ENCODE measurements around the gene PCYOX1L.

PCYOX1L gene

DNA sequence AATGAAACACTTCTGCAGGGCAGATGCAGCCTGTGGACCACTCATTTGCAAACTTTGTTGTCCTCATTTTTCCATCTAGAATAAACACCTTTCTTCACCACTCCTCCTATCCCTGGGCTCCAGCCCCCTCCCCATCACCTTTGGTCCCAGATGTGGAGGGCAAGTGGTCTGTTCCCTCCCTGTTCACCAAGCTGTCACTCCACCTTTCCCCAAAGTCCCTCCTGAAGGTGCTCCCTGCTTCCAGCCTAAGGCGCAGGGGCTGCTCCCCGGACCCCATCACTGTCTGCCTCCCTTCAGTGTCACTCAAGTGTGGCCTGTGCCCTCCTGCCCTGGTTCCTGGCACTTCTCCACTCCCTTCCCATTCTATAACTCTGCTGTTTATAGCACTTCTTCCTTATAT, 6.9 kb downstream of the PCYOX1L start:
- TF ChIP-seq, protein P1, sequence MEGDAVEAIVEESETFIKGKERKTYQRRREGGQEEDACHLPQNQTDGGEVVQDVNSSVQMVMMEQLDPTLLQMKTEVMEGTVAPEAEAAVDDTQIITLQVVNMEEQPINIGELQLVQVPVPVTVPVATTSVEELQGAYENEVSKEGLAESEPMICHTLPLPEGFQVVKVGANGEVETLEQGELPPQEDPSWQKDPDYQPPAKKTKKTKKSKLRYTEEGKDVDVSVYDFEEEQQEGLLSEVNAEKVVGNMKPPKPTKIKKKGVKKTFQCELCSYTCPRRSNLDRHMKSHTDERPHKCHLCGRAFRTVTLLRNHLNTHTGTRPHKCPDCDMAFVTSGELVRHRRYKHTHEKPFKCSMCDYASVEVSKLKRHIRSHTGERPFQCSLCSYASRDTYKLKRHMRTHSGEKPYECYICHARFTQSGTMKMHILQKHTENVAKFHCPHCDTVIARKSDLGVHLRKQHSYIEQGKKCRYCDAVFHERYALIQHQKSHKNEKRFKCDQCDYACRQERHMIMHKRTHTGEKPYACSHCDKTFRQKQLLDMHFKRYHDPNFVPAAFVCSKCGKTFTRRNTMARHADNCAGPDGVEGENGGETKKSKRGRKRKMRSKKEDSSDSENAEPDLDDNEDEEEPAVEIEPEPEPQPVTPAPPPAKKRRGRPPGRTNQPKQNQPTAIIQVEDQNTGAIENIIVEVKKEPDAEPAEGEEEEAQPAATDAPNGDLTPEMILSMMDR (IDR thresholded peaks at IDR 0.05; ENCODE audit: low read depth, low read length, missing control alignments) = no peak
- DNase-seq (ENCODE audit: low read depth) = no peak
- H3K4me3 ChIP-seq (ENCODE audit: low read depth, low read length) = no peak overlapping the region

DNA sequence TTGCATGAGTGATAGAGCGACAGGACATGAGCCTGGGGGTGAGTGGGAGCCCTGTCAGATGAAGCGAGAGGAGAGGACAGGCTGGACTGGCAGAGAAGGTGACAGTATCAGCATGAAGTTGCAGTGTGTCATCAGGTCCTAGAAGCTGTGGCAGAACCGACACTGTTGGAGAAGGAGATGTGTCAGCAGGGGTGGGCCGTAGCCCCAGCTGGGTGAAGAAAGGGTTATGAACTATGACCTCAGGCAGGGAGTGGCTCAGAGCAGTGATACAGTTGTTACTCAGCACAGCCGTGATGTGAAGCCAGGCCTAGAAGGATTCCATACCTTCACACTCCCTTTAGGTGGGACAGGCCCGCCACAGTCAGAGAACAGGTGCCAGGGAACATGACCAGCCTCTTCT, 7.6 kb downstream of the PCYOX1L start:
- H3K4me3 ChIP-seq (ENCODE audit: low read depth, low read length) = no peak overlapping the region
- TF ChIP-seq, protein P1 (IDR thresholded peaks at IDR 0.05; ENCODE audit: low read depth, low read length, missing control alignments) = no peak
- no peak for DNase-seq (ENCODE audit: low read depth)

DNA sequence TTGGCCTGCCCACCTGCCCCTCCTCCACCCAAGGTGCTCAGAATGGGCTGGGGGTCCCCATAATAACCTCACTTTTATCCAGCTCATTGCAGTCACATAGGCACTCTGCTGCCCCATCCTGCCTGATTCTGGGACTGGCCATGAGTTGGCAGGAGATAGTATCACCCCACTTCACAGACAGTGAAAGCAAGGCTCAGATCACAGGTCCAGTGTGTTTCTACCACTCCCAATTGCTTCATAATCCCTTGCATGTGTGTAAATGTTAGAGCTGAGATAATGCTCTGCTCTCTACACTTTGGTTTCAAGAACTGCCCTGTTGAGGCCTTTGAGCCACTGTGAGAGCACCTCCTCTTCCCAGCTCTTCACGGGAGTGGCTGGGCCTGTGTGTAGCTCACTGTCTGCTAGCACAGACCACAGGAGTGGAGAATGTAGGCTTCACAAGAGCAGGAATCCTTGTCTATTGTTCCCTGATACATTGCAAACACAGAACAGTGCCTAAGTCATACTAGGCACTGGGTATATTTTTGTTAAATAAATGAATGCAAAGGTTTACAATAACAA, 8.4 kb downstream of the PCYOX1L start:
- H3K4me3 ChIP-seq (ENCODE audit: low read depth, low read length) = no peak overlapping the region
- TF ChIP-seq, protein P1 (IDR thresholded peaks at IDR 0.05; ENCODE audit: low read depth, low read length, missing control alignments) = no peak
- no peak for DNase-seq (ENCODE audit: low read depth)

DNA sequence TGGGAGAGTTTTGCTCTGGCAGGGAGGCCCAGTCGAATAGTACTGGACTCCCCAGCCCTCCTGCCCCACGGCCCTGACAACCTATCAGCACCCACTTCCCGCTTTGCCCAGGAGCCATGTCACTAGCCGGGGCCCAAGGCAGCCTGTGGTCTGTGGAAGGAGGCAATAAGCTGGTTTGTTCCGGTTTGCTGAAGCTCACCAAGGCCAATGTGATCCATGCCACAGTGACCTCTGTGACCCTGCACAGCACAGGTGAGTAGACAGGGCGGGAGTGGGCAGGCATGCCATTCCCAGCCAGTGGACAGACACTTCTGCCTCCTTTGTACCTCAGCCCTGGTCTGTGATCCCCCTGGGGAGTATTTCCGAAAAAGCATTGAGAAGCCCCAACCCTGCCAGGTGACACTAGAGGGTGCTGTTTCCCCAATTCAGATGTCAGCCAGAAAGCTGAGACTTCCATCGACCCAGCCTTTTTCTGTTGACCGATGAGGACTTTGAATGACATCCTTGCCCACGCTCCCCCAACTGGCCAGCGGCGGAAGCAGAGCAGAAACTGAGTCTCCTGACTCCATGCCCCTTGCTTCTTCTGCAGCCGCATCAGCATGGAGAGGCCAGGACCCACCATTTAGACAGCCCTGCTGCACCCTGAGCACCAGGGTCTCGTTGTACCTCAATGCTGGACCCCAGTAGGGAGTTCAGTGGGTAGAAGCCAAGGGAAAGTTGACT, 9.6 kb downstream of the PCYOX1L start:
- DNase-seq (ENCODE audit: low read depth) = no peak
- TF ChIP-seq, protein P1 (IDR thresholded peaks at IDR 0.05; ENCODE audit: low read depth, low read length, missing control alignments) = peak; percentile 87

DNA sequence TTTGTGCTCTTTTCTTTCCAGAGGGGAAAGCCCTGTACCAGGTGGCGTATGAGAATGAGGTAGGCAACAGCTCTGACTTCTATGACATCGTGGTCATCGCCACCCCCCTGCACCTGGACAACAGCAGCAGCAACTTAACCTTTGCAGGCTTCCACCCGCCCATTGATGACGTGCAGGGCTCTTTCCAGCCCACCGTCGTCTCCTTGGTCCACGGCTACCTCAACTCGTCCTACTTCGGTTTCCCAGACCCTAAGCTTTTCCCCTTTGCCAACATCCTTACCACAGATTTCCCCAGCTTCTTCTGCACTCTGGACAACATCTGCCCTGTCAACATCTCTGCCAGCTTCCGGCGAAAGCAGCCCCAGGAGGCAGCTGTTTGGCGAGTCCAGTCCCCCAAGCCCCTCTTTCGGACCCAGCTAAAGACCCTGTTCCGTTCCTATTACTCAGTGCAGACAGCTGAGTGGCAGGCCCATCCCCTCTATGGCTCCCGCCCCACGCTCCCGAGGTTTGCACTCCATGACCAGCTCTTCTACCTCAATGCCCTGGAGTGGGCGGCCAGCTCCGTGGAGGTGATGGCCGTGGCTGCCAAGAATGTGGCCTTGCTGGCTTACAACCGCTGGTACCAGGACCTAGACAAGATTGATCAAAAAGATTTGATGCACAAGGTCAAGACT, 10.3 kb downstream of the PCYOX1L start:
- TF ChIP-seq, protein P1 (IDR thresholded peaks at IDR 0.05; ENCODE audit: low read depth, low read length, missing control alignments) = no peak
- no peak overlapping the region for H3K4me3 ChIP-seq (ENCODE audit: low read depth, low read length)
- DNase-seq (ENCODE audit: low read depth) = no peak

More for the DNA sequence above, 9.6 kb downstream of the PCYOX1L start:
- H3K4me3 ChIP-seq (ENCODE audit: low read depth, low read length) = no peak overlapping the region

DNA sequence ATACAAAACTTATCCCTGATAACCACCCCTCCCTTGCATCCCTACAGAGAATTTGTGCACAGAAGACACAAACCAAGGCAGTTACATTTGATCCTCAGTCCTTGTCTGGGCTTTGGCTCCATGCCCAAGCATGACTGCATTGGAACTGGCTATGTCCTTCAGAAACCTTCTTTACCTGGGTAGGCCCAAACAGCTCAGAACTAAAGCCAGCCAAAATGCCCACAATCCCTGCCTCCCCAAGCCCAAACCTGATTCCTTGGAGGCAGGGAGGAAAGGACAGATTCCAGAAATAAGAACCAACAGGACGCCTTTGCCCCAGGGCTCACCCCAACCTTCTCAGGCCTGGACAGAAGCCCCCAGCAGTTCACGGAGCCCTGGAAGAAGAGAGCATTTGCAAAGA, 13.0 kb downstream of the PCYOX1L start:
- TF ChIP-seq, protein P1 (IDR thresholded peaks at IDR 0.05; ENCODE audit: low read depth, low read length, missing control alignments) = no peak
- no peak for DNase-seq (ENCODE audit: low read depth)
- no peak overlapping the region for H3K4me3 ChIP-seq (ENCODE audit: low read depth, low read length)
